SK-N-SH (cell line): ENCODE results near the gene TMEM94. TPM values are rescaled to one million over a fixed set of nuclear protein-coding genes. Genes with fewer than 3 reads are reported as not detected.

Experiments
- CTCF ChIA-PET: fragments of 300-600, 350-600 bp; formaldehyde crosslinking; extraction: SDS; loops from one replicate; lab custom pipeline; 2021; lab: Yijun Ruan, JAX
- POLR2A ChIA-PET: fragments of 350-600 bp; sonication (Branson Sonifier 250); formaldehyde crosslinking; extraction: SDS; loops from one replicate; lab custom pipeline; 2020; ENCODE audit warnings: antibody characterized with exemption, inconsistent platforms; lab: Yijun Ruan, JAX
- DNase-seq: peaks from one replicate; pipeline ENCODE4 v3.0.0; 2012
- H2AFZ ChIP-seq: fragments of 200-600 bp; sonication (generic); 2 replicates; pipeline ENCODE4 v1.8.1; 2016; ENCODE audit warnings: antibody characterized with exemption, mild to moderate bottlenecking, low read depth
- H3F3A ChIP-seq: fragments of 200-600 bp; sonication (generic); replicated peaks from 2 replicates; pipeline ENCODE3; 2016; ENCODE audit warnings: antibody characterized with exemption, mild to moderate bottlenecking; ENCODE audit not compliant: insufficient read depth
- H3K27ac ChIP-seq, 2 experiments: fragments of 200-500 bp in 1 of 2; fragments of 200-600 bp in 1 of 2; sonication (Bioruptor generic) in 1 of 2; sonication (generic), shearing (Covaris generic) in 1 of 2; 2 replicates each; pipeline versions ENCODE4 v1.5.1 to v1.6.1; 2014 to 2016; ENCODE audit warnings: low read depth in 2 of 2, inconsistent platforms in 1 of 2, low read length in 1 of 2, mild to moderate bottlenecking in 1 of 2, mixed read lengths in 1 of 2
- H3K27me3 ChIP-seq: fragments of 200-600 bp; sonication (generic), shearing (Covaris generic); 2 replicates; pipeline ENCODE4 v1.6.1; 2016; ENCODE audit warnings: mixed run types; ENCODE audit not compliant: insufficient read depth
- H3K36me3 ChIP-seq, 2 experiments: fragments of 200-500 bp in 1 of 2; fragments of 200-600 bp in 1 of 2; sonication (Bioruptor generic) in 1 of 2; sonication (generic) in 1 of 2; replicated peaks in 1 of 2; 2 replicates each; pipeline versions ENCODE3 to v1.5.1; 2014 to 2016; ENCODE audit warnings: low read length in 1 of 2, mild to moderate bottlenecking in 1 of 2; ENCODE audit not compliant: insufficient read depth in 2 of 2, control insufficient read depth in 1 of 2
- H3K4me1 ChIP-seq, 2 experiments: fragments of 200-500 bp in 1 of 2; fragments of 200-600 bp in 1 of 2; sonication (Bioruptor generic) in 1 of 2; sonication (generic), shearing (Covaris generic) in 1 of 2; 2 replicates each; pipeline versions ENCODE4 v1.5.1 to v1.6.1; 2014 to 2016; ENCODE audit warnings: low read depth in 1 of 2, low read length in 1 of 2, mixed run types in 1 of 2; ENCODE audit not compliant: insufficient read depth in 2 of 2, control insufficient read depth in 1 of 2
- H3K4me2 ChIP-seq: fragments of 200-600 bp; sonication (generic), shearing (Covaris generic); 2 replicates; pipeline ENCODE4 v1.6.1; 2017; ENCODE audit warnings: mixed run types
- H3K4me3 ChIP-seq, 2 experiments: fragments of 200-500 bp in 1 of 2; fragments of 200-600 bp in 1 of 2; sonication (Bioruptor generic) in 1 of 2; sonication (generic), shearing (Covaris generic) in 1 of 2; 2 replicates each; pipeline versions ENCODE4 v1.5.1 to v1.8.1; 2014 to 2016; ENCODE audit warnings: low read depth in 2 of 2, inconsistent platforms in 1 of 2, low read length in 1 of 2, mild to moderate bottlenecking in 1 of 2, mixed read lengths in 1 of 2, moderate library complexity in 1 of 2
- H3K79me2 ChIP-seq: fragments of 200-600 bp; sonication (generic); 2 replicates; pipeline ENCODE4 v1.8.1; 2017; ENCODE audit warnings: mild to moderate bottlenecking; ENCODE audit not compliant: insufficient read depth
- H3K9ac ChIP-seq: fragments of 200-600 bp; sonication (generic); 2 replicates; pipeline ENCODE4 v1.6.1; 2017; ENCODE audit warnings: mixed run types
- H3K9me2 ChIP-seq: fragments of 200-600 bp; sonication (generic); 2 replicates; pipeline ENCODE4 v1.6.1; 2017; ENCODE audit warnings: mixed run types
- H3K9me3 ChIP-seq: fragments of 200-600 bp; sonication (generic); 2 replicates; pipeline ENCODE4 v1.6.1; 2017; ENCODE audit warnings: mixed run types, mild to moderate bottlenecking, moderate library complexity
- H4K20me1 ChIP-seq: fragments of 200-600 bp; sonication (generic); 2 replicates; pipeline ENCODE4 v1.6.1; 2017; ENCODE audit warnings: mild to moderate bottlenecking, mixed run types; ENCODE audit not compliant: insufficient read depth
- CHD2 ChIP-seq: fragments of 150-350 bp; IDR thresholded peaks from 2 replicates; pipeline ENCODE4 v1.6.1; 2018; ENCODE audit warnings: low read length; ENCODE audit not compliant: partially characterized antibody
- EP300 ChIP-seq, 2 experiments: IDR thresholded peaks; 2 replicates each; pipeline versions ENCODE4 v1.4.0 to v1.6.1; 2012; ENCODE audit warnings: borderline replicate concordance in 1 of 2, low read depth in 1 of 2, low read length in 1 of 2
- EZH2phosphoT487 ChIP-seq: fragments of 200-600 bp; sonication (generic); IDR thresholded peaks from 2 replicates; pipeline ENCODE4 v1.6.1; 2017; ENCODE audit warnings: low read depth, mixed run types, mild to moderate bottlenecking, antibody characterized with exemption, moderate library complexity, borderline replicate concordance
- FOSL2 ChIP-seq: IDR thresholded peaks from 2 replicates; pipeline ENCODE4 v1.4.0; 2012; ENCODE audit warnings: low read depth, mild to moderate bottlenecking, moderate library complexity, borderline replicate concordance
- FOXJ3 ChIP-seq: sonication (generic); formaldehyde crosslinking; IDR thresholded peaks from 2 replicates; pipeline ENCODE4 v1.5.1; 2020; ENCODE audit warnings: mild to moderate bottlenecking, missing genetic modification reagents
- GABPA ChIP-seq: IDR thresholded peaks from 2 replicates; pipeline ENCODE4 v1.4.0; 2012; ENCODE audit warnings: low read depth, mild to moderate bottlenecking
- IRF3 ChIP-seq: fragments of 150-350 bp; IDR thresholded peaks from 2 replicates; pipeline ENCODE4 v1.6.1; 2016; ENCODE audit warnings: mild to moderate bottlenecking, low read depth, low read length
- JUND ChIP-seq: IDR thresholded peaks from 2 replicates; pipeline ENCODE4 v1.4.0; 2012
- MAX ChIP-seq: IDR thresholded peaks from 2 replicates; pipeline ENCODE4 v1.4.0; 2012; ENCODE audit warnings: low read depth
- MXI1 ChIP-seq: IDR thresholded peaks from 2 replicates; pipeline ENCODE4 v1.6.1; 2012; ENCODE audit warnings: mild to moderate bottlenecking, low read depth, low read length, improper control_type of control experiment
- NFIC ChIP-seq: IDR thresholded peaks from 2 replicates; pipeline ENCODE4 v1.4.0; 2012; ENCODE audit warnings: borderline replicate concordance
- PBX3 ChIP-seq: IDR thresholded peaks from 2 replicates; pipeline ENCODE4; 2012
- POLR2AphosphoS5 ChIP-seq: IDR thresholded peaks from 2 replicates; pipeline ENCODE4 v1.6.1; 2012; ENCODE audit warnings: low read depth, low read length
- RCOR1 ChIP-seq: fragments of 150-350 bp; IDR thresholded peaks from 2 replicates; pipeline ENCODE4 v1.6.1; 2017; ENCODE audit warnings: antibody characterized with exemption, low read length
- RFX5 ChIP-seq: IDR thresholded peaks from 2 replicates; pipeline ENCODE4 v1.6.1; 2012; ENCODE audit warnings: mild to moderate bottlenecking, improper control_type of control experiment, low read length
- RXRA ChIP-seq: IDR thresholded peaks from 2 replicates; pipeline ENCODE4 v1.4.0; 2012; ENCODE audit warnings: low read depth, mild to moderate bottlenecking, borderline replicate concordance
- SIN3A ChIP-seq: IDR thresholded peaks from 2 replicates; pipeline ENCODE4 v1.6.1; 2012; ENCODE audit warnings: low read depth, mild to moderate bottlenecking, low read length, moderate library complexity, borderline replicate concordance
- TEAD4 ChIP-seq: IDR thresholded peaks from 2 replicates; pipeline ENCODE4 v1.4.0; 2012; ENCODE audit warnings: mild to moderate bottlenecking, borderline replicate concordance; ENCODE audit not compliant: insufficient read depth
- USF1 ChIP-seq: IDR thresholded peaks from 2 replicates; pipeline ENCODE4 v1.4.0; 2012; ENCODE audit warnings: low read depth, borderline replicate concordance
- USF2 ChIP-seq: fragments of 150-350 bp; IDR thresholded peaks from 2 replicates; pipeline ENCODE4 v1.6.1; 2017; ENCODE audit warnings: antibody characterized with exemption, low read length, low read depth, borderline replicate concordance
- WGBS: methylation state at CpG from one replicate; pipeline ENCODE4 v1.1.6; 2017; ENCODE audit warnings: low lambda C conversion rate; 5-methylcytosine and 5-hydroxymethylcytosine counted together
- polyA plus RNA-seq, 3 experiments: library from polyadenylated mRNA; depleted of rRNA; stranded (reverse); fragments of >200 nt; gene quantifications; 2 replicates each; pipeline ENCODE4 v1.2.3, GENCODE V29; 2012

TMEM94 gene
- polyA plus RNA-seq, 1 of the 3 experiments (the other 2 are of a cell fraction), result 89.9 TPM

- POLR2A ChIA-PET, result no interaction called here
- no peak for DNase-seq
- Histone ChIP-seq H3K9me3 (no peaks in the 10 kb centered on the region), H3F3A (no peaks in the 10 kb centered on the region), H3K79me2 (no peaks in the 10 kb centered on the region), H3K4me1 (no peaks in the 10 kb centered on the region), H3K4me2 (no peak overlapping the region), H2AFZ (no peak overlapping the region), H3K27ac (no peak overlapping the region), H3K36me3 (no peaks in the 10 kb centered on the region), H3K27me3 (no peaks in the 10 kb centered on the region), H3K9me2 (no peaks in the 10 kb centered on the region), H3K4me3 (no peak overlapping the region), H4K20me1 (no peaks in the 10 kb centered on the region), H3K9ac (no peak overlapping the region)
- 82% methylated on average over 2 of the region's 2 CpGs for WGBS
- CTCF ChIA-PET, result no interaction called here
- TF ChIP-seq EZH2phosphoT487 (no peak), NFIC (no peak), FOSL2 (no peak), POLR2AphosphoS5 (no peak), RCOR1 (no peak), GABPA (no peak), FOXJ3 (CRISPR knock-in tag) (no peak), EP300 (IDR thresholded peaks at IDR 0.05; ENCODE audit: borderline replicate concordance in 1 of 2, low read depth in 1 of 2, low read length in 1 of 2) (no peak), IRF3 (no peak)
Measured at GRCh38 chr17:75439287-75439686, 17.1 kb upstream of the TMEM94 start.

- 70% methylated on average over 10 of the region's 10 CpGs for WGBS
- ChIA-PET CTCF (interaction anchor here (0.8 to 1.8 kb wide), 3 partner anchors 15 to 148 kb away, joined by 3 to 10 read pairs (median 3); no protein-coding TSS in a partner anchor), POLR2A (interaction anchor here (0.5 to 1.1 kb wide), 2 partner anchors 15 to 20 kb away, joined by 3 to 4 read pairs; partner anchors contain the start of gene TMEM94)
- H2AFZ ChIP-seq, result no peak overlapping the region
- no peaks in the 10 kb centered on the region for H3K9me3 ChIP-seq
- H3K9me2 ChIP-seq, result no peaks in the 10 kb centered on the region
- H4K20me1 ChIP-seq, result no peaks in the 10 kb centered on the region
- no peak overlapping the region for H3K4me3 ChIP-seq
- no peaks in the 10 kb centered on the region for H3F3A ChIP-seq
- H3K27ac ChIP-seq, result no peak overlapping the region
- no peaks in the 10 kb centered on the region for H3K79me2 ChIP-seq
- TF ChIP-seq JUND (no peak), POLR2AphosphoS5 (no peak), TEAD4 (no peak), USF1 (no peak), RXRA (no peak), SIN3A (no peak), MAX (no peak), MXI1 (no peak), RFX5 (no peak), CHD2 (no peak), PBX3 (no peak), USF2 (no peak)
- TF ChIP-seq, all 33 proteins: peak for 0
- Histone ChIP-seq H3K4me2 (no peak overlapping the region), H3K36me3 (no peaks in the 10 kb centered on the region), H3K9ac (no peak overlapping the region), H3K4me1 (no peaks in the 10 kb centered on the region), H3K27me3 (no peaks in the 10 kb centered on the region)
- no peak for DNase-seq
Measured at GRCh38 chr17:75440738-75441448, 15.5 kb upstream of the TMEM94 start.
